Gastrocnemius medialis (tissue), 4 donors: Measurements from ENCODE around the gene KIAA0408.

ENCODE experiments used
- POLR2A ChIP-seq, 2 donors: fragments of 450-650 bp; IDR thresholded peaks; one replicate each; pipeline ENCODE4 v1.6.1; 2017; ENCODE audit warnings: antibody characterized with exemption in 2 of 2, mild to moderate bottlenecking in 2 of 2, moderate library complexity in 2 of 2
- TF ChIP-seq, protein P1 (sequence below), 5 experiments: fragments of 450-650 bp in 3 of 5; fragments of 200-600 bp in 2 of 5; sonication (generic) in 2 of 5; IDR thresholded peaks in 4 of 5; conservative IDR thresholded peaks in 1 of 5; 1 replicate in 4 of 5; 2 replicates in 1 of 5; pipeline ENCODE4 v1.5.1; 2016 to 2019; ENCODE audit warnings: antibody characterized with exemption in 5 of 5, mild to moderate bottlenecking in 3 of 5, moderate library complexity in 3 of 5

- TF ChIP-seq, protein P1, sequence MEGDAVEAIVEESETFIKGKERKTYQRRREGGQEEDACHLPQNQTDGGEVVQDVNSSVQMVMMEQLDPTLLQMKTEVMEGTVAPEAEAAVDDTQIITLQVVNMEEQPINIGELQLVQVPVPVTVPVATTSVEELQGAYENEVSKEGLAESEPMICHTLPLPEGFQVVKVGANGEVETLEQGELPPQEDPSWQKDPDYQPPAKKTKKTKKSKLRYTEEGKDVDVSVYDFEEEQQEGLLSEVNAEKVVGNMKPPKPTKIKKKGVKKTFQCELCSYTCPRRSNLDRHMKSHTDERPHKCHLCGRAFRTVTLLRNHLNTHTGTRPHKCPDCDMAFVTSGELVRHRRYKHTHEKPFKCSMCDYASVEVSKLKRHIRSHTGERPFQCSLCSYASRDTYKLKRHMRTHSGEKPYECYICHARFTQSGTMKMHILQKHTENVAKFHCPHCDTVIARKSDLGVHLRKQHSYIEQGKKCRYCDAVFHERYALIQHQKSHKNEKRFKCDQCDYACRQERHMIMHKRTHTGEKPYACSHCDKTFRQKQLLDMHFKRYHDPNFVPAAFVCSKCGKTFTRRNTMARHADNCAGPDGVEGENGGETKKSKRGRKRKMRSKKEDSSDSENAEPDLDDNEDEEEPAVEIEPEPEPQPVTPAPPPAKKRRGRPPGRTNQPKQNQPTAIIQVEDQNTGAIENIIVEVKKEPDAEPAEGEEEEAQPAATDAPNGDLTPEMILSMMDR (IDR thresholded peaks at IDR 0.05 in 4 of 5, conservative IDR thresholded peaks at IDR 0.05 in 1 of 5) = no peak
- TF ChIP-seq POLR2A (IDR thresholded peaks at IDR 0.05) = peak; percentile 35 to 93
Observed at GRCh38 chr6:127459231-127459641, at the start of gene KIAA0408.
